ENCODE results near the gene ACTL7B.

DNA sequence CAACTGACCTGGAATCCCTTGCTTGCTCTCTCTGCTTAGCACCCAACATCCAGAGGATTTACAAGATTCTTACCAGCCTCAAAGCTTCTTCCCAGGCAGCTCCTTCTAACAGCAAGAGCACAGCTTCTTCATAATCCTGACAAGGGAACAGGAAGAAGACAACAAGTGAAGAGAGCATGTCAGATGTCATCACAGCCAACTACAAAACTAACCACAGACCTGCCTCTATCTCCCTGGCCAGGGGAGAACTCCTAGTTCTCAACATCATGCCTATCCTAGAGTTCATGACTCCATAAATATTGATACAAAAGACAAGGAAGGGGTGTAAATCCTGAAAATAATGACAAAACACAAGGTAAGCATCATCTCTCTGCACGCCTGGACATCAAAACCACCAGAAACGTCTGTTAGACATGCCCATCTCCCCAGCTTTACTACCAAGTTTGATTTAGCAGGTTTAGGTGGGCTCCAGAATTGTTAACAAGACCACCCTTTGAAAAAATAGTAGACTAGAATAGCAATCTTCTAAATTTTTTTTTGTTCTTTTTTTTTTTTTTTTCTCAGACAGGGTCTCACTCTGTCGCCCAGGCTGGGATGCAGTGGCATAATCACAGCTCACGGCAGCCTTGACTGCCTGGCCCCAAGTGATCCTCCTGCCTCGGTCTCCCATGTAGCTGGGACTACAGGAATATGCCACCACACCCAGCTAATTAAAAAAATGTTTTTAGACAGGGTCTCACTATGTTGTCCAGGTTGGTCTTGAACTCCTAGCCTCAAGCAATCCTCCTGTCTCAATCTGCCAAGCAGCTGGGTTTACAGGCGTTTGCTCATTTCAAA lies 26.5 kb upstream of the ACTL7B start:
- no peak for TF ChIP-seq EZH2 (IDR thresholded peaks at IDR 0.05; ENCODE audit: insufficient read depth, poor library complexity, severe bottlenecking)
- no peak for TF ChIP-seq EZH2phosphoT487 (IDR thresholded peaks at IDR 0.05; ENCODE audit: insufficient read depth, low read depth)

Data from GM23248 (cell line).